Myocyte (in vitro differentiated cells): ENCODE results near the gene RHOBTB3. TPM values are rescaled to one million over a fixed set of nuclear protein-coding genes. Genes with fewer than 3 reads are reported as not detected.
A peak's percentile ranks its signal among the peaks of the same experiment; 100 is the strongest.
"Not testable (repeated sequence)": the region's sequence is repeated elsewhere in the genome, so short reads cannot be mapped to it uniquely, and the experiment has no call there.

Experiments
- DNase-seq: peaks from one replicate; pipeline ENCODE4 v3.0.0-alpha.2; 2012; ENCODE audit warnings: low read depth
- total RNA-seq: library from RNA; depleted of rRNA; stranded (reverse); fragments of >200 nt; gene quantifications from 2 replicates; pipeline ENCODE4 v1.2.3, GENCODE V29; 2014

The RHOBTB3 gene
- total RNA-seq, 1 donor from 2014 or later, result 309 TPM

DNA sequence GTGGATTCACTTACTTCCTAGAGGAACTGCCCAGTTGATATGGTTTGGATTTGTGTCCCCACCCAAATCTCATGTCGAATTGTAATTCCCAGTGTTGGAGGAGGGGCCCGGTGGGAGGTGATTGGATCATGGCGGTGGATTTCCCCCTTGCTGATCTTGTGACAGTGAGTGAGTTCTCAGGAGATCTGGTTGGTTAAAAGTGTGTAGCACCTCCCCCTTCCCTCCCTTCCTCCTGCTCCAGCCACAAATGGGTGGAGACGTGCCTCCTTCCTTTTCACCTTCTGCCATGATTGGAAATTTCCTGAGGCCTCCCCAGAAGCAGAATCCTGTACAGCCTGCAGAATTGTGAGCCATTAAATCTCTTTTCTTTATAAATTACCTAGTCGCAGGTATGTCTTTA is 17.9 kb upstream of the RHOBTB3 start:
- DNase-seq, result not testable (repeated sequence)

DNA sequence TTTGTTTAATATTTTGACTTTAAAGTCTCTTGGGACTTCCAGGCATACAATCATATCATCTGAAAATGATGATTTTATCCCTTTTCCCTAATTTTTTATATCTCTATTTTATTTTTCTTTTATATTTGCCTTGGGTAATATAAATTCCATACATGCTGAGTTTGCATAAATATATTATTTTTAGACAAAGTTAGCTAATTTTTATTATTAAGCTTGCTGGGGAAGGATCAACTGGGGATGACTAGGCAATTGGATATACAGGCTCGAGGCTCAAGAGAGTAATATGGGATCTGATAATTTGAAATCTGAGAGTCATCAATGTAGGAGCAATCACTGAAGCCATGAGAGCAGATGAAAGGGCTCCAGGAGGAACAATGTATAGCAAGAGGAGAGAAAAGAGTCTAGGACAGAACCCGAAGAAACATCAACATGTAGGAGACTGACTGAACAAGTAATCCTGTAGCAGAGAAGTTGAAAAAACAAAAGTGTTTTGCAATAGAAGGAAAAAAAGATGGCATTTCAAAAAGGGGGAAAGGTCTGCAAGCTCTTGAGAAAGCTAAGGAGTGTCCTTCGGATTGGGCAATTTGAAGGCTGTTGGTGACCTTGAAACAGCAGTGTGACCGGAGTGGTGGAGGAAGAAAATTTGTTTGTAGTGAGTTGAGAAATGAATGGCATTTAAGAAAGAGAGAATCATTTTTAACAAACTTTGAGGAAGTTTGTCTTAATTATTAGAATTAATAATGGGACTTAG is 17.0 kb upstream of the RHOBTB3 start:
- DNase-seq, result no peak

GRCh38 chr5:95715799-95716461 is 15.2 kb upstream of the RHOBTB3 start:
- DNase-seq, result peak; percentile 49

GRCh38 chr5:95717439-95717838 is 13.7 kb upstream of the RHOBTB3 start:
- no peak for DNase-seq

- no peak for DNase-seq
Measured at GRCh38 chr5:95718203-95718602, 12.9 kb upstream of the RHOBTB3 start.

- DNase-seq, result no peak
Measured at GRCh38 chr5:95718738-95719137, 12.4 kb upstream of the RHOBTB3 start.

DNA sequence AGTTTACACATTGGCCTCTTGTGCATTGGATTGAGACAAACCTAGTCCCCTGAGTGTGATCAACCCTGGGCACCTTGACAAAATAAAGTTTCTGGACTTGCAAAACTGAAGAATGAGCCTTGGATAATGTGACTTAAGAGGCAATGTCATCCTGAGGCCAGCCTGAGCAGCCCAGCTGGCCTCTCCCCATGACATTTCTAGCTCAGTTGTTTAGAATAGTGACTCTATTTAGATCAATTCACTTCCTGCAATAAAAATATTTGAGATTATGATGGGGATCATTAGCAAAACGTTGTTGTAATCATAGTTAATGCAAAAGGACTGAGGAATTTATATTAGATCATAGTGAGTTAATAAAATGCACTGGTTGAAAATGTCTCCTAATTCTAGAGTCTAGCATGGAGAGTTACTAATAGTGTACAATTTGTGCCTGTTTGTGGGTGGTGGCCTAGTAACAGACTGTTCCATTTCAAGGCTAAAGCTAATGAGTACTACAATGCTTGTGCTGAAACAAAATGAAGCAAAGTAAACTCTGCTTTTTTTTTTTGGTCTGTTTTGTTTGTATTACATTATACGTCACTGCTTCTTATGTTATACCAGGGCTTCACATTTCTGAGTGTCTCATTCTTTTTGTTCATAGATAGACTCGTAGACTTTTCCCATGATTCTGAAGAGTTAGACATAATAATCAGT is 10.9 kb upstream of the RHOBTB3 start:
- DNase-seq, result no peak

- DNase-seq, result no peak
Measured at GRCh38 chr5:95721582-95722295, 9.4 kb upstream of the RHOBTB3 start.

- no peak for DNase-seq
Measured at GRCh38 chr5:95723632-95724369, 7.3 kb upstream of the RHOBTB3 start.

DNA sequence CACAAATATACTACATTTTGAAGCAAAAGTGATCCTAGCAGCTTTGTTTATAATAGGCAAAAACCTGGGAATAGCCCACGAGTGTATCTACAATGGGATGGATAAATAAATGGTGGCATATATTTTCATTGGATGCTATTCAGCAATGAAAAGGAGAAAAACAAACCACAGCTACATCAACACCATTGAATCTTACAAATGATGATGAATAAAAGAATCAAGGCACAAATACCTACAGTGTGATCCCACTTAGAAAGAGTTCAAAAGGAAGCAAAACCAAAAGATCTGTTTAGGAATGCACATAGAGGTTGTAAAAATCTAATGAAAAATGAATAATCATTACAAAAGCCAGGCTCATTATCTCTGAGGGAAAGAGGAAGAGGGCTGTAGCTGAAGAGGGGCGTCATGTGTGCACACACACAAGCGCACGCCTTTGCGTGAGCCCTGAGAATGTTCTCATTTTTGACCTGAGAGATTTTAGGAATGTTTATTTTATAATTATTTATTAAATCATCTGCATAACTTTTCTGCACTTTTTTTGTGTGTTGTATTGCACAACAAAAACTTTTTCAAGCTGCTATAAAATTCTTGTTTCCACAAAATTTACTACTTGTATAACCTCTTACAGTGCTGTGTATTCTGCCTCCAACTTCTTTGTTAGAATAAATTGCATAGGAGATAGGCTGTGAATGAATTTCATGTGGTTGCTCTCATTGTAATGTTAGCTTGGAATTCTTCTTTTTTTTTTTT is 5.9 kb upstream of the RHOBTB3 start:
- no peak for DNase-seq

- peak; percentile 31 for DNase-seq
Measured at GRCh38 chr5:95725937-95726810, 5.0 kb upstream of the RHOBTB3 start.

DNA sequence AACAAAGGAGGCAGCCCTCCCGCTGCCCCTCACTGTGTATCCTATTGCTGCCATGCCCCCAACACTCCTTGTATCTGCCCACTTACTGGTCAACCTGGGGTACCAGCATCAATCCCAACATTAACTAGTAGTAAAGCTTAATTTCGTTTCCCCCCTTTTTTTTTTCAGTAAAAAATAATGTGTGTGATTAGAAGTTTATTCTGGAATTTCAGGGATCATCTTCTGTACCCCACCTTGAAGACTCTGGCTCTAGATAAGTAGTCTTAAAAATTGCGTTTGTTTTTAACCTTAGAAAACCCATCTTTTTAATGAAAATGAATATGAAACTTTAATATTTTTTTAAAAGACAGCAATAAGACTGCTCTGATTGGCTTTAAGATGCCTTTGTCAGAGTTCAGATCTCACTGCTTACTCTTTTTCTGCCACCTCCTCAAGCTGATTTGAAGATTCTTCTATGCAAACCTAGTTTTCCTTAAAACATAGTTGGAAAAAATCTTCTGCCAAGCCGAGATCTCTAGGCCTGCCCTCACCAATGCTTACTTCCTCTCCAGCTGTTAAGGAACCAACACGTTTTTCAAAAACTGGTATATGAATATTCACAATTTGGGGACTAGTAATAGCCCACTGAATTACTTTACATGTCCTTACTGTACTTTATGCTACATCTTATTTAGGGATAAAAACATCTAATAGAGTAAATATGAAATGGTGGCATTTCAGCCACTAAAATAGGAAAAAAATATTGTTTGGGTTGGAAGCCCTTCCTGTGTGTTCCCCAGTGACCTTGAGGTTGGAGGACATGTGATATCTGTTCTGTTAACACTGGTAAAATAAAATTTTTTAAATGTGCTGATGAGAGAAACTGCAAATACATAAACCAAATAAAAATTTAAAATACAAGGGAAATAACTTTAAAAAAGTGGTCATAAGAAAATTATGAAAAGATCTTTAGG is 4.0 kb upstream of the RHOBTB3 start:
- DNase-seq, result peak; percentile 38

- DNase-seq, result no peak
Measured at GRCh38 chr5:95727764-95728191, 3.4 kb upstream of the RHOBTB3 start.

DNA sequence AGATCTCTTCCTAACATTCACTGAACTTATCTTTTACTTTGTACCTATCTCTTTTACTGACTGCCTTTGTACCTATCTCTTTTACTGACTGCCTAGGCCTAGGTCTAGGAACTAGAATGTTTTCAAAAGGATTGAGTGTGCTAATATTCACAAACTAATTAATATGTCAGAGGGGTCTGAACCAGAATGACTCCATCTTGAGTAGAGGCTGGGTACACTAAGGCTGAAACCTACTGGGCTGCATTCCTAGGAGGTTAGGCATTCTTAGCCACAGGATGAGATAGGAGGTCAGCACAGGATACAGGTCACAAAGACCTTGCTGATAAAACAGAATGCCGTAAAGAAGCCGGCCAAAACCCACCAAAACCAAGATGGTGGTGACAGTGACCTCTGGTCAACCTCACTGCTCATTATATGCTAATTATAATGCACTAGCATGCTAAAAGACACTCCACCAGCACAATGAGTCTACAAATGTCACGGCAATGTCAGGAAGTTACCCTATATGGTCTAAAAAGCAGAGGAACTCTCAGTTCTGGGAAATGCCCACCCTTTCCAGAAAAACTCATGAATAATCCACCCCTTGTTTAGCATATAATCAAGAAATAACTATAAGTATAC is 2.5 kb upstream of the RHOBTB3 start:
- peak; percentile 73 for DNase-seq

DNA sequence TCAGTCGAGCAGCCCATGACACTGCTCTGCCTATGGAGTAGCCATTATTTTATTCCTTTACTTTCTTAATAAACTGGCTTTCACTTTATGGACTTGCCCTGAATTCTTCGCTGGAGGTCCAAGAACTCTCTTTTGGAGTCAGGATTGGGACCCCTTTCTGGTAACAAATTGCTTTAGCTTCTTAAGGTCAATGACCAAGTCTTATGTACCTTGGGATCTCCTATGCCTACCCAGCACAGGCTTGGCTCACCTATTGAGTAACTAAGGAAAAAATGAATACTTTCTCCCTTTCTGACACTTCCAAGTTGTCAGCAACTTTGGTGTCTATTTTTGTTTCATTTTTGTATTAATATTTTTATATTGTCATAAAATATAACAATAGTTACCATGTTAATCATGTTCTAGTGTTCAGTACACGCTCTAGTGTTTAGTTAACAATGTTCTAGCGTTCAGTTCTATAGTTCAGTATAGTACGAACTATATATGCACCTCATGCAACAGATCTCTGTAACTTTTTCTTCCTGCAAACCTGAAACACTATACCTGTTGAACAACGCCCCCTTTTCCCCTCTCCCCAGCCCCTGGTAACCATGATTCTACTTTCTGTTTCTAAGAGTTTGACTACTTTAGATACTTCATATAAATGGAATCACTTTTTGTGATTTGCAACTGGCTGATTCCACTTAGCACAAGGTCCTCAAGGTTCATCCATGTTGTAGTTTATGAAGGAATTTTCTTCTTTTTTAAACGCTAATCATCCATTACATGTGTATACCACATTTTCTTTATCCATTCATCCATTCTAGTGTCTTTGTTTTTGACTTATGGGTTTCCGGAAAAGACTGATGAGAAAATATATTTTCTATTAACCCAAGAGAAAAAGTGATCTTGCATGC is 1.8 kb upstream of the RHOBTB3 start:
- DNase-seq, result peak; percentile 31

DNA sequence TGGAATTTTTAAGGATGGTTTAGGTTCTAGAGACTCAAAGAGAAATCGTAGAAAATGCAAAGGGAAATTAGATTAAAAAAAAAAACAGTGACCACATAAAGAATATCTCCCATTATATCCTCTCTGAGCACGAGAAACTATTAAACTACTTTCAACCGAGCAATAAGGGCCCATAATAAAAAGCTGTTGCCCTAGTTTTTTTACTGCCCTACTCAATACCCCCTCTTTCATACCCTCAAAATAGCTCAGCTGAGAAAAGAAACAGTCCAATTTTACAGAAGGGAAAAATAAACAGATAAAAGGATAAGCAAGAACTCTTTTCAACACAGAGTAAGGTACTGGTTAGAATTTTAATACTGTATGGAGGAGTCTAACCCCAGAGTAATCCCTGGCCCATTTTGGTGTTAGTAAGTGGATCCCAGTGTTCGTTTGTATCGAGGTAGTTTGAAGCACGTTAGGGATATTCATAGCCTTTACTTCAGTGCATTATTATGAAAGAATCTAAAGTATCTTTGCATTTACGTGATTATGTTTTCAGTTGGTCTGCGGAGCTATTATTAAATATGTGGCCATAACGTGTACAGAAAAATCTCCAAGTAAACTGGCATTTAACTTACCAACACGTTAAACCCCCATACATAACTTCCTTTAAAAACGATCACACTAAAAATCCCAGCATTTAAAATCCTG is 980 bp upstream of the RHOBTB3 start:
- peak; percentile 55 for DNase-seq
